NAMALWA (cell line): ENCODE data around the gene OR2T8.

Source experiments
- DNase-seq: peaks from one replicate; pipeline ENCODE4 v3.0.0-alpha.2; 2015; ENCODE audit warnings: low spot score

Gene OR2T8

GRCh38 chr1:247961791-247962190 lies 41.7 kb downstream of the OR2T8 start:
- DNase-seq = no peak

DNA sequence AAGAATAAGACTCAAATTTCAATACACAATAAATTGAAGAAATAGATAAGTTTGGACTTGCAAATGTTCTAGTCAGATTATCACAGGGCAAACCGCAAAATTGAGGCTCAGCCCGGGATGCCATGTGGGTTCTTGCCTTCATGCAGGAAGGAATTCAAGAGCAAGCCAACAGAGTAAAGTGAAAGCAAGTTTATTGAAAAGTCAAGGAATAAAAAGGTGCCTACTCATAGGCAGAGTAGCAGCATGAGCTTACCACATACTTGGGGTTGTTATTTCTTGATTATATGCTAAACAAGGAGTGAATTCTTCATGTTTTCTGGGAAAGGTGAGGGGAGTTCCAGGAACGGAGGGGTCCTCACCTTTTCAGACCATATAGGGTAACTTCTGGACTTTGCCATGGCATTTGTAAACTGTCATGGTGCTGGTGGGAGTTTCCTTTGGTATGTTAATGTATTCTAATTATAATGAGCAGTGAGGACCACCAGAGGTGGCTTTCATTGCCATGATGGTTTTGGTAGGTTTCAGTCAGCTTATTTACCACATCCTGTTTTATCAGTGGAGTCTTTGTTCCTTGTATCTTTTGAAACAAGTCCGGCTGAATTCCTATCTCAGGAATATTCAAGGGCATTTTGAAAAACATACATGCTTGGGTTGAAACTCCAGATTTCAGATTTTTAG lies 43.0 kb downstream of the OR2T8 start:
- DNase-seq = no peak

DNA sequence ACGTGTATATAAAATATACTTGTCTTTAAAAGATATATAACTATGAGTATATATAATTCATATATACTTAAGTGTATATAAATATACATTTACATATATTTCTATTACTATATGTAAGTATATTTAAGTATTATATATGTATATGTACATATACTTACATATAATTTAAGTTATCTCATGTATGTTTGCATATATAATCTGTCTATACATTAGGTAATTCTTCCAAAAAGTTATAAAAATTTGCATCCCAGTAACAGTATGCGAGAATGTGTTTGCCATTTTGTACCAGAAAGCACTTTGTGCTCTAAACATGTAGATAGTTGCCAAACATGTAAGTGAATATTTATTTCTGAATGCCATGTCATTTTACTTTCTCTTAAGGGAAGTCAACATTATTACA lies 44.9 kb downstream of the OR2T8 start, which contains the start of gene OR2AK2:
Gene OR2AK2 (plus strand): TSS at position 301 of the 400 bp plus-strand sequence. CDS start 144 bp downstream, outside the sequence.
- no peak for DNase-seq

- peak; percentile 41 for DNase-seq
Observed at GRCh38 chr1:247966532-247967204, 46.6 kb downstream of the OR2T8 start.
